Stimulated activated CD4-positive, alpha-beta T cell treated with anti-CD3 and anti-CD28 coated beads, Interleukin-4, amount 100 ng/mL, for 4 hours (primary cell): Measurements from ENCODE around the gene SPATA18.
"Not testable (repeated sequence)": the region's sequence is repeated elsewhere in the genome, so short reads cannot be mapped to it uniquely, and the experiment has no call there.

Source experiments
- DNase-seq, 2 experiments: peaks; one replicate each; pipeline ENCODE4 v3.0.0-alpha.2; 2020

The SPATA18 gene

DNA sequence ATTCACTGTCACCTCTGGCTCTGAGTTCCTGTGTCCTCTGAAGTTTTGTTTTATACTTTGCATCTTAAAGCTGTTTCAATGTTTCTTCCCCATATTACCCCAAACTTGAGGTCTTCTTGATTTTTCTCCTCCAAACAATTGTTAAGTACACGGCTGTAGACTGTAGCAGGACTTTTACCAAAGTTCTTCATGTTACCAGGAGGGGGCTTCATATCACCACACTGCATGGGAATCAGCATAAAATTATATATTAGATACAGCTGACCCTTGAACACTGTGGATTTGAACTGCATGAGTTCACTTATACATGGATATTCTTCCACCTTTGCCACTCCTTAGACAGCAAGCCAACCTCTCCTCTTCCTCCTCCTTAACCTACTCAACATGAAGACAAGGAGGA lies 56.6 kb downstream of the SPATA18 start:
- no peak for DNase-seq

DNA sequence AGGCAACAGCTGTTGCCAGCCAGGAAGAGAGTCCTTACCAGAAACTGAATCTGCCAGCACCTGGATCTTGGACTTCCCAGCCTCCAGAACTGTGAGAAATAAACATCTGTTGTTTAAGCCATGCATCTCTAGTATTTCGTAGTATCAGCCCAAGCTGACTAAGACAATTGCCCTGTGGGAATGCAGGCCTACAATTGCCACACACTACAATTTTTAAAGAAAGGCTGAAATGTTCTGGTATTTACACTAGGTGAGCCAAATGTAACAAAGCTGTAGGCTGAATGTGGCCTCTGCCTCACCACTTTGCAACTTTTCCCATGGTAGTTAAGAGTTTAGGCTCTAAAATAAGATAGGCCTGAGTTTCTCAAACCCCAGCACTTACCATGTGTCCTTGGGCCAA lies 59.1 kb downstream of the SPATA18 start:
- DNase-seq = no peak

DNA sequence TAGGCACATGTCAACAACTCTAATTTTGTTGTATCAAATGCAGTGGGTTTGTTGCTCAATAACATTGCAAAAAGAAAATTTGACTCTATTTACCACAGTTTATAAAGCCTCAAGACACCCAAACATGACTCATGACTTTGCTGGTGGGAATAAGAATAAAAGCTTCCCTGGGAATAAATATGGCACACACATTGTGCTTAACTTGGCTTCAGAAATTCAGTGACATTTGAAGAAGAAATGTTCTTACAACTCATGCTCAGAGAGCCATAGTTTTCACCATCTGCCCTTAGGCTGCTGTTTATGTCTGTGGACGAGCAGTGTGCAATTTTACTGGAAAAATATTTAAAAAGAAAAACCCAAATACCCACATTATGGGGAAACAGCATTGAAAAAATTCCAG lies 60.9 kb downstream of the SPATA18 start:
- no peak for DNase-seq

DNA sequence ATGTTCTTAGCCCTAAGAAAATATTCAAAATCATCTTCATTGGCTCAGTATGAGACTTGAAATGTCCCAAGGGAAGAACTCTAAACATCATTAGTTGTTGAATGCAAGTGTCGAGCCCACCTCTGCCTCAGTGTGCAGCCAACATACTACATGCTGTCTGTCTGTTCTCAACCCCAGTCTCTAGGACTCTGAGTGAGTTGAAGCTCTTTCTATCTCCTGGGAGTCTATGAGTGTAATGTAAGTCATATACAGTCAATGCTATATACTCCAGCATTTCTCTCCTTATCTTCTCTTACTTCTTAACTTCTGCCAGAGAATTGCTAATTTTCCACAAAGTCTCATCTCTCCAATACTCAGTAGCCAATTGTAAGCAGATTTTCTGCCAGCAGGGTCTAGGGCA lies 61.3 kb downstream of the SPATA18 start:
- no peak for DNase-seq

DNA sequence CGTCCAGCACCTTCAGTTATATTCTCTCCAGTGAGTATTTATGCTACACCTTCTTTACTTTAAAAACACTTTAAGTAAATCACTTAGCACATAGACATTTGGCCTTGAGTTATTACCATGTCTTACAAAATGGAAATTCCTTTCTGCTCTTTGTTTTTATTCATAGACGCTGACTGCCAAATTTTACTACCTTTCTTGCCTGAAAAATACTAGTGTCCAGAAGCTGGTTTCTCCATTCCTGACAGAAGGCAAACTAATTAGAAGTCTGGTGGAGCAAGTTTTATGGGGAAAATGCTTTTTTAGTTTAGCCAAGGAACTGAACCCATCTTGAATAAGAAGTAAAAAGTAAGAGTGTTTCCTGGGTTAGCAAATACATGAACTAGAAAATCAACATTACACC lies 65.5 kb downstream of the SPATA18 start:
- DNase-seq = no peak

DNA sequence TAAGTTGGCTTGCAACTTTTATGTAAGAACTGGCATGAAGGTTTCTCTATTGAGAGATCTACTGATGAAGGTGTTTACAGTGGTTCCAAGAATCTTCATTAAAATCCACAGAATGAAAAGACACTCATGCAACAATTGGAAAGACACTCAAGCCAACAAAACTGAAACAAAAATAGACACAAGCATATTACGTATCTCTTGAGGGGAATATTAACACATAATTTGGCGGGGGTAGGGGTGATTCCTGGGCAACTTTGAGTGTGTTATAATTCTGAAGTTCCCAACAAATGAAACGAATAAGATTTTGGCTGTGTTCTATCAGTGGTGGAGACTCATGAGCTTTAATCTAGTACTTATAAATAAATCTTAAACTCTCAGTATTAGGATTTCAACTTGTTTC lies 75.1 kb downstream of the SPATA18 start:
- DNase-seq = no peak

DNA sequence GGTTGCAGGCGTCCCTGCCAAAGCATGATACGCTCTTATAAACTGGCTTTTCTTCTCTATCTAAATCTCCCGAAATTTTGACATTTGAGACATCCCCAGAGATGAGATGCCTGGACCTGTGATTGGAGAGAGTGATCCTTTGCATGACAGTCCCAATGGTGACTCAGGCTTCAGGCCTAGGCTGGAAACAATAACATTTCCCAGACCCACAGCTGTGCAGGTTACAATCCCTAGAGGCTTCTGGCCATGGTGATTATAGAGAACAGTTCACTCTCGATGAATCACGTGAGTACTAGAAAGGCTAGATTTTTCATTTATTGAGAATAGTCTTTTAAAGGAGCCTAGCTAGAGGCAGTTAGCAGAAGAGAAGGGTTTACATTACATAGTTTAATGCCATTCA lies 75.9 kb downstream of the SPATA18 start:
- DNase-seq = no peak

DNA sequence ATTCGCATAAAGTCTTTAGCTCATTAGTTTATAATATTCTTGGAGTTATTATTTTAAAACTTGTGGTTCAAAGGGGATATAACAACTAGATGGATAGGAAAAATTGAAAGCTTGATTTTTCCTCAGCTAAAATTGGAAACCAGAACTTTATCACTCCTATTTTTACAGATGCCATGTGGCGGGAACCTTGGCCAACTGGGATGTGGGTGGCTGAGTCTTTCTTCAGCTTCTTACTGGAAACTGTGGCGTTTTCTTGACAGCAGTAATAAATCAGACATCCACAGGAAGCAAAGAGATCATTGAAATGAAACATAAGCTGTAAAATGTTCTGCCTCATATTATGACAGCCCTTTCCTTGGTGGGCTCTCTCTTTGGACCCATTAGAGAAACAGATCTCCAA lies 84.1 kb downstream of the SPATA18 start:
- no peak for DNase-seq

DNA sequence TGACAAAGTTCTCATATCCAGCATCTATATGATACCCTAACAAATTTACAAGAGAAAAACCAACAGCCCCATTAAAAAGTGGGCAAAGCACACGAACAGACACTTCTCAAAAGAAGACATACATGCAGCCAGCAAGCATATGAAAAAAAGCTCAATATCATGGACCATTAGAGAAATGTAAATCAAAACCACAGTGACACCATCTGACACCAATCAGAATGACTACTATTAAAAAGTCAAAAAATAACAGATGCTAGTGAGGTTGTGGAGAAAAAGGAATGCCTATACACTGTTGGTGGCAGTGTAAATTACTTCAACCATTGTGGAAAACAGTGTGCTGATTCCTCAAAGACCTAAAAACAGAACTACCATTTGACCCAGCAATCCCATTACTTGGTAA lies 86.0 kb downstream of the SPATA18 start:
- not testable (repeated sequence) for DNase-seq

DNA sequence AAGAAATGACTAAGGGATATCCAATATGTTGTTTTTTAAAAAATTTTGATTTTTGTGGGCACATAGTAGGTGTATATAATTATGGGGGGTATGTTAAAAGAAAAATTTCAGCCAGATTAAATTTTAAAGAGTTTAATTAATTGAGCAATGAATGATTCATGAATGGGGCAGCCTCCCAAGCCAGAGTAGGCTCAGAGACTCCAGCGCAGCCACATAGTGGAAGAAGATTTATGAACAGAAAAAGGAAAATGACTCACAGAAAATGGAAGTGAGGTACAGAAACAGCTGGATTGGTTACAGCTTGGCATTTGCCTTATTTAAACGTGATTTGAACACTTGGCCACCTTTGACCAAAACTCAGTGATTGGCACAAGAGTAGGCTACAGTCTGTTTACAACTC lies 91.7 kb downstream of the SPATA18 start:
- DNase-seq = no peak

DNA sequence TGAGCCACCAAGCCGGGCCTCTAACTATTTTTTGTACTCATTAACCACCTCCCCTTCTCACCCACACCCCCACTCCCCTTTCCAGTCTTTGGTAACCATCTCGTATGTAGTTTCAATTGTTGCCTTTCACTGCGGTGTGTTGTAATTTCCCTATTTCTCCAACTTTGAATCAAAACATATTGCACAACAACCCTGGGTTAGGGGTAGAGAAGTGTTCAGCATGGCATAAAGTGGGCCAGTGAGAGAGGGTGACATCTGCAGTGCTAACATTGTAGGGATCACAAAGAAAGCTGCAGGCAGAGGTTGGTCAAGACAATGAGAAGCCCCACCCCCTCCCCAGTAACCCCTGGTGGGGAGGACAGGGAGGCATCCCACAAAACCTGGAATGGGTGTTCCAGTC lies 92.7 kb downstream of the SPATA18 start:
- DNase-seq = no peak

DNA sequence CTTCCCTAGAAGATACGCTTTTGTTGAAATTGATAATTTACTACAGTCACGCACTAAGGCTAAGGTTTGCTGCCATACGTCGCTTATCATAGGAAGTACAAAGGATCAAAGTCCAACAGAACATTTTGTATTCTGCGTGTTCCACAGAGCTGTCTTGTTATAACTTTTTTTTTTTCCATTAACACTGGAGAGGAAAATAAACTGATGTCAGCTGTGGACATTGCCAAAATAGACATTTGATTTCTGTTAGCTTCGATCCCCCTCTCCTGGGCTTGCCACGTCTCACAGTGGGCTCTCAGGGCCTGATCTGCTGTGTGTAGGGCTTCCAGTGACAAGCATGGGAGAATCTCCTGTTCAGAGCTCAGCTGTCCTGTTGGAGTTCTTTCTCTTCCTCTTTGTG lies 93.3 kb downstream of the SPATA18 start:
- no peak for DNase-seq
